ENCODE measurements around the gene ZNF518B. TPM values are rescaled to one million over a fixed set of nuclear protein-coding genes. Genes with fewer than 3 reads are reported as not detected.

The ZNF518B gene
- total RNA-seq, 1 donor from 2014 or later = 67.3 TPM

DNA sequence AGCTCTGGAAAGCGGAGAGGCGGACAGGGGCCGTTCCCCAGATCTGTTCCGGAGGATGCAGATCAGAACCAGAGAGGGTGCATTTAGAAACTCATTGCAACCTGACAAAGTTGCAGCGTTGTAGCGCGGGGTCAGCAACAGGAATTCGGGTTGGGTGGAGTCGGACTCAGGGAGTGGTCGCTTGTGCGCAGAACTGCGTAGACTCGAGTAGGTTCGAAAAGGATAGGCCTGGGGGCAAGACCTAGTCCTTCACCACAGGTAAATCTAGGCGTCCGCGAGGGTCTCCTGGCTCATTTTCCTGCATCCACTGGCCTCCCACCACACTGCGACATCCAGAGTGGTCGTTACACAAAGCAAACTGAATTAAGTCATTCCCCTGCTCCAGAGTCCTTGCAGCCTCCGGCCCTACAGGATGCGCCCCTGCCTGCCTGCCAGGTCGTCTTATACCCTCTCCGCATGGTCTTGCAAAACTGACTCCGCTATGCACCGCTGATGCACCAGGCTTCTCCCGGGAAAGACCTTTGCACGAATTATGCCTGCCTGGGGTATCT, 4.7 kb upstream of the ZNF518B start:
- Mint-ChIP-seq H3K36me3 (ENCODE audit: low read depth) (peaks cover 25% of the 10 kb centered on the region), H3K4me3 (peak overlapping the region; percentile 87), H3K9me3 (peaks cover 15% of the 10 kb centered on the region), H3K4me1 (peaks cover 10% of the 10 kb centered on the region), H3K27me3 (ENCODE audit: low read depth) (peaks cover 62% of the 10 kb centered on the region), H3K27ac (ENCODE audit: unreplicated experiment) (no peak overlapping the region)
- TF ChIP-seq, protein P1, sequence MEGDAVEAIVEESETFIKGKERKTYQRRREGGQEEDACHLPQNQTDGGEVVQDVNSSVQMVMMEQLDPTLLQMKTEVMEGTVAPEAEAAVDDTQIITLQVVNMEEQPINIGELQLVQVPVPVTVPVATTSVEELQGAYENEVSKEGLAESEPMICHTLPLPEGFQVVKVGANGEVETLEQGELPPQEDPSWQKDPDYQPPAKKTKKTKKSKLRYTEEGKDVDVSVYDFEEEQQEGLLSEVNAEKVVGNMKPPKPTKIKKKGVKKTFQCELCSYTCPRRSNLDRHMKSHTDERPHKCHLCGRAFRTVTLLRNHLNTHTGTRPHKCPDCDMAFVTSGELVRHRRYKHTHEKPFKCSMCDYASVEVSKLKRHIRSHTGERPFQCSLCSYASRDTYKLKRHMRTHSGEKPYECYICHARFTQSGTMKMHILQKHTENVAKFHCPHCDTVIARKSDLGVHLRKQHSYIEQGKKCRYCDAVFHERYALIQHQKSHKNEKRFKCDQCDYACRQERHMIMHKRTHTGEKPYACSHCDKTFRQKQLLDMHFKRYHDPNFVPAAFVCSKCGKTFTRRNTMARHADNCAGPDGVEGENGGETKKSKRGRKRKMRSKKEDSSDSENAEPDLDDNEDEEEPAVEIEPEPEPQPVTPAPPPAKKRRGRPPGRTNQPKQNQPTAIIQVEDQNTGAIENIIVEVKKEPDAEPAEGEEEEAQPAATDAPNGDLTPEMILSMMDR (conservative IDR thresholded peaks at IDR 0.05) = no peak
- DNase-seq (ENCODE audit: low read depth, low spot score) = no peak

DNA sequence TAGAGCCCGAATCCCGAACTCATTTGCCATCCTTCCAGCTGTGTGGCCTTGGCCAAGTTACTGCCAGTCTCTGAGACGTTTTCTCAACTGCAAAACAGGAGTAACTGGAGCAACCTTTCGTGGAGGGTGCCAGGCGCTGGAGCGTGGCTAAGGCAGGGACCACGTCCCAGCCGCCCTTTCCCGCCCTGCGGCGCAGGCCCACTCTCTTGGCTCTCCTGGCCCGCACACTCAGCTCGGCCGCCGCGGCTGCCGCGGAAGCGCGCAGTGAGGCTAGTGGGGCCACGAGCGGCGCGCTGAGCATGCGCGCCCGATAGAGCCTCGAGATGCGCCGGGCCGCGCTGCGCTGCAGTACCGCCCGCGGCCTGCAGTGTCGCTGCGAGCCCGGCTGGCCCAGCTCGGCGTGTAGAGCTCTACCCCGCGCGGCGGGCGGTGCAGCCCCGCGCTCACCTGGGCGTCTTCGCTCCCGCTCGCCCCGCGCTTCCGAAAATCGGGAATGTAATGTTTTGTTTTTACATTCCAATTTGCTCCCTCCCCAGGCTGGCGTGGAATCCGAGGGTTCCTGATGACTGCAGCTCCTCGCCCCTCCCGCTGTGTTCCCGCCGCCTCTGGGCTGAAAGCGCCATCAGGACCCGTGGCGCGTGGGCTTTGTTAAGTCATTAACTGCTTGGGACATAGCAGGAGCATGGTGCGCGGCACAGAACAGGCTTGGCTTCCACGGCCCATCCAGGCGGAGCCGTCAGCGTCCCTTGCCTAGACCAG, 4.0 kb upstream of the ZNF518B start:
- DNase-seq (ENCODE audit: low read depth, low spot score) = peak; percentile 66
- TF ChIP-seq, protein P1 (conservative IDR thresholded peaks at IDR 0.05) = peak; percentile 95
- Mint-ChIP-seq H3K4me3 (peak overlapping the region; percentile 87), H3K36me3 (ENCODE audit: low read depth) (peaks cover 28% of the 10 kb centered on the region), H3K27ac (ENCODE audit: unreplicated experiment) (peak overlapping the region; percentile 58), H3K27me3 (ENCODE audit: low read depth) (peaks cover 62% of the 10 kb centered on the region), H3K9me3 (peaks cover 16% of the 10 kb centered on the region), H3K4me1 (peaks cover 13% of the 10 kb centered on the region)

DNA sequence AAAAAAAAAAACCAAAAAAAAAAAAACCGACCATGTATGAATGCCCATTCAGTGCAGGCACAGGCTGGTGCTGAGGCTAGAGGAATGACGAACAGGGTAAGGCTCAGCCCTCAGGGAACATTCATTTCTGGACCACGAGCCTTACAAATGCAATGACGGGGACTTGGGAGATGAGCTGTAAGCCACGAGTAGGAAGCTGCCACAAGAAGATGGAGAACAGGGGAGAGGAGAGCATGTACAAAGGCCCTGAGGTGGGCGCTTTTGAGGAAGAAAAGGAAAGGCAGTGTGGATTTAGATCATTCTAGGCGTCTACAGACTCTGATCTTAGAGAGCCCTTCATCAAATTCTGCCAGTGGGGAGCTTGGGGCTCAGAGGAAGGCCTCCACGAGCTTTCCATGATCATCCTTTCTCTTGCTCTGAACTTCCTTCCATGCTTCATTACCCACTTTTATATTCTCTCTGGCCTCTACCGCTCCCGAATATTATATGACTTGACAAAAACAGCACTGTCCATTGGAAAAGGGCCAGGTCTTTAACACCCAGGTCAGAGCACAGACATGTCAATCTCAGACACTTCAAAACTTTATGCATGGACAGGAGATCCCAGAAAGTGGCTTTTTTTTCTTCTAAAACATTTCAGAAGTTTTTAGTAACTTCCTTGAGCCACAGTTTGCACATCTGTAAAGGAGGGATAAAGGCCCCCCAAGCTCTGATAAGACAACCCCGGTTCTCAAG, 3.3 kb upstream of the ZNF518B start:
- TF ChIP-seq, protein P1 (conservative IDR thresholded peaks at IDR 0.05) = no peak
- Mint-ChIP-seq H3K9me3 (peaks cover 17% of the 10 kb centered on the region), H3K4me1 (peaks cover 21% of the 10 kb centered on the region), H3K27me3 (ENCODE audit: low read depth) (peaks cover 62% of the 10 kb centered on the region), H3K4me3 (peak overlapping the region; percentile 72), H3K27ac (ENCODE audit: unreplicated experiment) (no peak overlapping the region), H3K36me3 (ENCODE audit: low read depth) (peaks cover 32% of the 10 kb centered on the region)
- no peak for DNase-seq (ENCODE audit: low read depth, low spot score)

DNA sequence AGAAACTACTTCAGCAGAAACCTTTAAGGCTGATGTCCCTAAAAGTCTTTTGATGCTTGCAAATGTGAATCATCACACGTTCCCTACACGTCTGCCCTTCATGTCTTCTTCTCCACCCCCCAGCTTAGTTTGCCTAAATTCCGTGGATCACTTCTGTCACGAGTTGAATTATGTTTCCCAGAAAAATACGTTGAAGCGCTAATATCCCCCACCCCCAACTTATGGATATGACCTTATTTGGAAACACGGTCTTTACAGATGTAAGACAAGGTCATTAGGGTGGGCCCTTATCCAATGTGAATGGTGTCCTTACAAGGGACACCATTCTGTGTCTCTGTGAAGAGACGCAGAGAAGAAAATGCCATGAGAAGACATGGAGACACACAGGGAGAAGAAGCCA, 2.1 kb upstream of the ZNF518B start:
- Mint-ChIP-seq H3K36me3 (ENCODE audit: low read depth) (peaks cover 41% of the 10 kb centered on the region), H3K4me1 (peaks cover 33% of the 10 kb centered on the region), H3K9me3 (peaks cover 14% of the 10 kb centered on the region), H3K27ac (ENCODE audit: unreplicated experiment) (no peak overlapping the region), H3K4me3 (peak overlapping the region; percentile 45), H3K27me3 (ENCODE audit: low read depth) (peaks cover 52% of the 10 kb centered on the region)
- TF ChIP-seq, protein P1 (conservative IDR thresholded peaks at IDR 0.05) = no peak
- no peak for DNase-seq (ENCODE audit: low read depth, low spot score)

DNA sequence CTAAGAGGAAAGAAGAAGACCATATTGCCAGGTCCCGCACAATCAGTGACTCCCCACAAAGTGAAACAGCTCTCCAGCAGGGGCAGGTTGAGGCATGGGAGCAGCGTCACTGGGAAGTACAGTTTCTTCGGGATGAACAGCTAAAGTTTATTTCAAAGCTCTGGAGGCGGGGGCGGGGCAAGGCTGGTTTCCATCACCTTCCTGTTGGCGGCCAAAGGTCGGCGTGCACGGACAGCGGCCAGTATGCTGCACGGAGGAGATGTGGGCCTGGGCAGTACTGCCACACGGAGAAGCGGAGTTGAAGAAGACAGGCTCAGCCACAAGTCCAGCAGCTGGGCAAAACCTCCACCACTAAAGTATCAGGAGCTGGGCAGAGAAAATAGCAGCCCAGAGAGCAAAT, 951 bp upstream of the ZNF518B start:
- no peak for DNase-seq (ENCODE audit: low read depth, low spot score)
- H3K27me3 Mint-ChIP-seq (ENCODE audit: low read depth) = peaks cover 44% of the 10 kb centered on the region

More for the DNA sequence above, 951 bp upstream of the ZNF518B start:
- H3K9me3 Mint-ChIP-seq = peaks cover 14% of the 10 kb centered on the region
- H3K27ac Mint-ChIP-seq (ENCODE audit: unreplicated experiment) = no peak overlapping the region
- peaks cover 49% of the 10 kb centered on the region for H3K36me3 Mint-ChIP-seq (ENCODE audit: low read depth)
- H3K4me1 Mint-ChIP-seq = peaks cover 36% of the 10 kb centered on the region
- peak overlapping the region; percentile 58 for H3K4me3 Mint-ChIP-seq
- TF ChIP-seq, protein P1 (conservative IDR thresholded peaks at IDR 0.05) = no peak
